ENCODE results near the gene ZFHX3. TPM values are rescaled to one million over a fixed set of nuclear protein-coding genes. Genes with fewer than 3 reads are reported as not detected.
A peak's percentile ranks its signal among the peaks of the same experiment; 100 is the strongest.

The ZFHX3 gene
- total RNA-seq, 1 experiment from 2014 or later, result 1.5 TPM

GRCh38 chr16:73048292-73049080 is 558 bp upstream of the ZFHX3 start:
- no peak overlapping the region for H3K27ac ChIP-seq (ENCODE audit: insufficient read length, low read depth, low read length)
- H3K14ac ChIP-seq (ENCODE audit: insufficient read depth, low read length), result peak overlapping the region; percentile 35; the same call in 1 of the 2 replicates
- Mint-ChIP-seq H3K27me3 (ENCODE audit: low read depth) (peaks cover 42% of the 10 kb centered on the region), H3K4me3 (peak overlapping the region; percentile 45 to 69), H3K4me1 (peaks cover 36 to 45% of the 10 kb centered on the region in 2 experiments), H3K9me3 (peaks cover 0 to 7% of the 10 kb centered on the region in 2 experiments; a peak in 2 of 5 replicates), H3K27ac (peak overlapping the region in 1 of 3 experiments; percentile 46; a peak in 1 of 7 replicates), H3K36me3 (ENCODE audit: insufficient read depth in 1 of 3, low read depth in 3 of 3) (peaks cover 0 to 2% (median 0%) of the 10 kb centered on the region in 3 experiments; a peak in 1 of 7 replicates)
- H3K4ac ChIP-seq (ENCODE audit: low read depth, low read length), result no peak overlapping the region
- no peak overlapping the region for H4K5ac ChIP-seq (ENCODE audit: insufficient read length, low read depth, low read length)
- no peak overlapping the region for H3K9ac ChIP-seq (ENCODE audit: extremely low read depth, insufficient read length, low read length)
- TF ChIP-seq, protein P1, sequence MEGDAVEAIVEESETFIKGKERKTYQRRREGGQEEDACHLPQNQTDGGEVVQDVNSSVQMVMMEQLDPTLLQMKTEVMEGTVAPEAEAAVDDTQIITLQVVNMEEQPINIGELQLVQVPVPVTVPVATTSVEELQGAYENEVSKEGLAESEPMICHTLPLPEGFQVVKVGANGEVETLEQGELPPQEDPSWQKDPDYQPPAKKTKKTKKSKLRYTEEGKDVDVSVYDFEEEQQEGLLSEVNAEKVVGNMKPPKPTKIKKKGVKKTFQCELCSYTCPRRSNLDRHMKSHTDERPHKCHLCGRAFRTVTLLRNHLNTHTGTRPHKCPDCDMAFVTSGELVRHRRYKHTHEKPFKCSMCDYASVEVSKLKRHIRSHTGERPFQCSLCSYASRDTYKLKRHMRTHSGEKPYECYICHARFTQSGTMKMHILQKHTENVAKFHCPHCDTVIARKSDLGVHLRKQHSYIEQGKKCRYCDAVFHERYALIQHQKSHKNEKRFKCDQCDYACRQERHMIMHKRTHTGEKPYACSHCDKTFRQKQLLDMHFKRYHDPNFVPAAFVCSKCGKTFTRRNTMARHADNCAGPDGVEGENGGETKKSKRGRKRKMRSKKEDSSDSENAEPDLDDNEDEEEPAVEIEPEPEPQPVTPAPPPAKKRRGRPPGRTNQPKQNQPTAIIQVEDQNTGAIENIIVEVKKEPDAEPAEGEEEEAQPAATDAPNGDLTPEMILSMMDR (conservative IDR thresholded peaks at IDR 0.05), result no peak
- H2BK120ac ChIP-seq (ENCODE audit: low read depth, low read length, poor library complexity, severe bottlenecking), result no peak overlapping the region
- no peak overlapping the region for H2BK12ac ChIP-seq (ENCODE audit: insufficient read length, low read depth, low read length)
- no peak overlapping the region for H3T11ph ChIP-seq (ENCODE audit: low read length)
- H2AK5ac ChIP-seq (ENCODE audit: insufficient read length, low read length), result no peak overlapping the region
- H2BK5ac ChIP-seq (ENCODE audit: insufficient read length, low read length), result no peak overlapping the region
- H4K91ac ChIP-seq (ENCODE audit: insufficient read length, low read depth, low read length), result no peak overlapping the region
- H3K23ac ChIP-seq (ENCODE audit: insufficient read length, low read depth, low read length), result no peak overlapping the region
- no peak overlapping the region for H4K8ac ChIP-seq (replicated peaks; ENCODE audit: insufficient read length, low read depth, low read length)
- peaks cover 77% of the 10 kb centered on the region for H3K27me3 ChIP-seq (ENCODE audit: insufficient read depth, low read length)
- no peaks in the 10 kb centered on the region for H3K79me2 ChIP-seq (ENCODE audit: insufficient read depth, low read length)
- H2BK20ac ChIP-seq (ENCODE audit: low read depth, low read length, poor library complexity, severe bottlenecking), result no peak overlapping the region
- H4K20me1 ChIP-seq (ENCODE audit: control insufficient read depth, insufficient read depth, insufficient read length), result peaks cover 2% of the 10 kb centered on the region
- H2BK15ac ChIP-seq (ENCODE audit: low read depth, low read length), result no peak overlapping the region
- H3K23me2 ChIP-seq (ENCODE audit: insufficient read length, low read depth, low read length, poor library complexity, severe bottlenecking), result peaks cover 11% of the 10 kb centered on the region
- no peaks in the 10 kb centered on the region for H3K79me1 ChIP-seq (ENCODE audit: insufficient read depth, low read depth, low read length, poor library complexity, severe bottlenecking)
- no peak overlapping the region for H2AFZ ChIP-seq (ENCODE audit: low read length)
- DNase-seq, result no peak
- H3K18ac ChIP-seq (ENCODE audit: insufficient read length, low read depth, low read length), result no peak overlapping the region
- H3K4me1 ChIP-seq (ENCODE audit: insufficient read depth, low read length), result peaks cover 15% of the 10 kb centered on the region
- WGBS (ENCODE audit: extremely low coverage, insufficient read length, low lambda C conversion rate), result no CpG with 5 or more reads among the region's 57 CpGs
- no peaks in the 10 kb centered on the region for H3K9me3 ChIP-seq (ENCODE audit: control insufficient read depth, low read depth, low read length)
- H3K56ac ChIP-seq (ENCODE audit: insufficient read length, low read depth, low read length), result no peak overlapping the region
- peak overlapping the region; percentile 52 for H3K4me2 ChIP-seq (ENCODE audit: insufficient read depth, insufficient read length, low read length)

Measured in H9 (cell line).